ENCODE data around the gene COX19. TPM values are rescaled to one million over a fixed set of nuclear protein-coding genes. Genes with fewer than 3 reads are reported as not detected.

The COX19 gene
- total and polyA plus RNA-seq, 2 donors (not counting 1 experiment from before 2014, with no cell fraction given), result 14.7 to 38.3 TPM

GRCh38 chr7:921581-922333, 53.6 kb downstream of the COX19 start:
- intact Hi-C loops (cut with micrococcal nuclease), result loop anchor here (5.0 kb wide), 1 partner anchor 101 kb away; no protein-coding TSS in a partner anchor
- H3K79me2 ChIP-seq (ENCODE audit: control insufficient read depth, insufficient read depth, low read length), result no peaks in the 10 kb centered on the region
- ATAC-seq (ENCODE audit: low read depth) (no peak), DNase-seq (no peak)
- peak overlapping the region; percentile 22 to 43 for H3K27ac ChIP-seq (ENCODE audit: low read length in 2 of 2)
- H4K20me1 ChIP-seq (ENCODE audit: control insufficient read depth, insufficient read depth, low read length, poor library complexity, severe bottlenecking), result no peaks in the 10 kb centered on the region
- H2AFZ ChIP-seq (ENCODE audit: insufficient read depth, low read depth, low read length, poor library complexity, severe bottlenecking), result peak overlapping the region; percentile 61
- peak overlapping the region; percentile 72 for H3K9ac ChIP-seq (ENCODE audit: low read length)
- H3K4me2 ChIP-seq (replicated peaks; ENCODE audit: low read depth, low read length, poor library complexity, severe bottlenecking), result peak overlapping the region; percentile 97
- peak overlapping the region in 4 of 5 experiments; percentile 31 to 55 (median 33) for H3K4me3 ChIP-seq (ENCODE audit: control extremely low read depth in 1 of 5, extremely low read depth in 1 of 5, insufficient read depth in 1 of 5, low read depth in 2 of 5, low read length in 4 of 5)
- peaks cover 31% of the 10 kb centered on the region for H3K4me1 Mint-ChIP-seq
- H3K27me3 Mint-ChIP-seq, result no peaks in the 10 kb centered on the region
- H3K27me3 ChIP-seq (replicated peaks in 1 of 4; ENCODE audit: control extremely low read depth in 1 of 4, control insufficient read depth in 3 of 4, insufficient read depth in 4 of 4, low read length in 3 of 4), result no peaks in the 10 kb centered on the region
- POLR2A ChIA-PET, result interaction anchor here (0.6 kb wide), 1 partner anchor 11 kb away, joined by 3 read pairs; no protein-coding TSS in a partner anchor
- H3K36me3 ChIP-seq (replicated peaks in 1 of 2; ENCODE audit: control extremely low read depth in 1 of 2, control insufficient read depth in 1 of 2, extremely low read depth in 1 of 2, insufficient read depth in 2 of 2, low read length in 1 of 2), result no peaks in the 10 kb centered on the region
- peak overlapping the region; percentile 49 for H3K4me3 Mint-ChIP-seq
- WGBS (ENCODE audit: insufficient coverage), result 55% methylated on average over 33 of the region's 36 CpGs
- peak overlapping the region; percentile 53 for H3K27ac Mint-ChIP-seq
- H3K9me3 Mint-ChIP-seq (ENCODE audit: insufficient read depth), result no peaks in the 10 kb centered on the region
- TF ChIP-seq CTCF (IDR thresholded peaks at IDR 0.05) (no peak), EZH2 (IDR thresholded peaks at IDR 0.05; ENCODE audit: borderline replicate concordance, insufficient read depth, low read depth, low read length, poor library complexity, severe bottlenecking) (no peak)
- peaks cover 0 to 4% (median 0%) of the 10 kb centered on the region in 3 donors for H3K9me3 ChIP-seq (ENCODE audit: control extremely low read depth in 1 of 3, control insufficient read depth in 2 of 3, insufficient read depth in 1 of 3, low read length in 2 of 3)
- peaks cover 30 to 51% of the 10 kb centered on the region in 2 donors for H3K4me1 ChIP-seq (ENCODE audit: control insufficient read depth in 2 of 2, insufficient read depth in 2 of 2, low read length in 2 of 2)
- CTCF ChIA-PET, result interaction anchor here (1.4 to 3.1 kb wide), 3 partner anchors 11 to 254 kb away, joined by 4 to 14 read pairs (median 5); no protein-coding TSS in a partner anchor

GRCh38 chr7:921071-921461, 54.3 kb downstream of the COX19 start:
- ATAC-seq (ENCODE audit: low read depth), result no peak
- ChIA-PET POLR2A (no interaction called here), CTCF (interaction anchor here (2.1 to 3.1 kb wide), 2 partner anchors 11 to 255 kb away, joined by 5 to 14 read pairs; no protein-coding TSS in a partner anchor)
- Mint-ChIP-seq H3K9me3 (ENCODE audit: insufficient read depth) (no peaks in the 10 kb centered on the region), H3K4me1 (peaks cover 31% of the 10 kb centered on the region), H3K27ac (peak overlapping the region; percentile 37), H3K4me3 (peak overlapping the region; percentile 39), H3K27me3 (no peaks in the 10 kb centered on the region)
- H3K4me3 ChIP-seq (ENCODE audit: control extremely low read depth in 1 of 5, extremely low read depth in 1 of 5, insufficient read depth in 1 of 5, low read depth in 2 of 5, low read length in 4 of 5), result no peak overlapping the region
- no peak overlapping the region for H3K9ac ChIP-seq (ENCODE audit: low read length)
- intact Hi-C loops (cut with micrococcal nuclease), result loop anchor here (5.0 kb wide), 1 partner anchor 101 kb away; no protein-coding TSS in a partner anchor
- no peaks in the 10 kb centered on the region for H3K36me3 ChIP-seq (replicated peaks in 1 of 2; ENCODE audit: control extremely low read depth in 1 of 2, control insufficient read depth in 1 of 2, extremely low read depth in 1 of 2, insufficient read depth in 2 of 2, low read length in 1 of 2)
- no peaks in the 10 kb centered on the region for H3K27me3 ChIP-seq (replicated peaks in 1 of 4; ENCODE audit: control extremely low read depth in 1 of 4, control insufficient read depth in 3 of 4, insufficient read depth in 4 of 4, low read length in 3 of 4)
- H4K20me1 ChIP-seq (ENCODE audit: control insufficient read depth, insufficient read depth, low read length, poor library complexity, severe bottlenecking), result no peaks in the 10 kb centered on the region
- no peak overlapping the region for H3K4me2 ChIP-seq (replicated peaks; ENCODE audit: low read depth, low read length, poor library complexity, severe bottlenecking)
- TF ChIP-seq CTCF (IDR thresholded peaks at IDR 0.05) (no peak), EZH2 (IDR thresholded peaks at IDR 0.05; ENCODE audit: borderline replicate concordance, insufficient read depth, low read depth, low read length, poor library complexity, severe bottlenecking) (no peak)
- H3K4me1 ChIP-seq (ENCODE audit: control insufficient read depth in 2 of 2, insufficient read depth in 2 of 2, low read length in 2 of 2), result peaks cover 30 to 51% of the 10 kb centered on the region in 2 donors
- no peak for DNase-seq
- 84% methylated on average over 13 of the region's 15 CpGs for WGBS (ENCODE audit: insufficient coverage)
- H2AFZ ChIP-seq (ENCODE audit: insufficient read depth, low read depth, low read length, poor library complexity, severe bottlenecking), result no peak overlapping the region
- peaks cover 0 to 4% (median 0%) of the 10 kb centered on the region in 3 donors for H3K9me3 ChIP-seq (ENCODE audit: control extremely low read depth in 1 of 3, control insufficient read depth in 2 of 3, insufficient read depth in 1 of 3, low read length in 2 of 3)
- no peak overlapping the region for H3K27ac ChIP-seq (ENCODE audit: low read length in 2 of 2)
- H3K79me2 ChIP-seq (ENCODE audit: control insufficient read depth, insufficient read depth, low read length), result no peaks in the 10 kb centered on the region

Data from B cell (primary cell).